NCI-H1092 (cell line): ENCODE results near the gene CYGB.

Experiments used
- DNase-seq: peaks from one replicate; lab custom pipeline; 2025; lab: John Stamatoyannopoulos, UW

Gene CYGB

GRCh38 chr17:76550712-76551615 lies 13.5 kb upstream of the CYGB start:
- no peak for DNase-seq

GRCh38 chr17:76549539-76549938 lies 12.0 kb upstream of the CYGB start:
- DNase-seq: no peak

GRCh38 chr17:76549215-76549518 lies 11.7 kb upstream of the CYGB start:
- DNase-seq: no peak

GRCh38 chr17:76548378-76549214 lies 11.1 kb upstream of the CYGB start:
- DNase-seq: no peak

GRCh38 chr17:76547642-76548202 lies 10.2 kb upstream of the CYGB start:
- no peak for DNase-seq

GRCh38 chr17:76547183-76547641 lies 9.7 kb upstream of the CYGB start:
- DNase-seq: peak; percentile 69

GRCh38 chr17:76546556-76547182 lies 9.2 kb upstream of the CYGB start:
- DNase-seq: no peak

- DNase-seq: no peak
Measured at GRCh38 chr17:76545918-76546555, 8.5 kb upstream of the CYGB start.

- no peak for DNase-seq
Measured at GRCh38 chr17:76544546-76545365, 7.2 kb upstream of the CYGB start.

GRCh38 chr17:76543826-76544545 lies 6.5 kb upstream of the CYGB start:
- DNase-seq: peak; percentile 15

GRCh38 chr17:76543482-76543825 lies 5.9 kb upstream of the CYGB start:
- no peak for DNase-seq

GRCh38 chr17:76542984-76543383 lies 5.5 kb upstream of the CYGB start:
- no peak for DNase-seq

- no peak for DNase-seq
Measured at GRCh38 chr17:76542566-76542971, 5.1 kb upstream of the CYGB start.

- no peak for DNase-seq
Measured at GRCh38 chr17:76541739-76542454, 4.4 kb upstream of the CYGB start.

- DNase-seq: peak; percentile 90
Measured at GRCh38 chr17:76540381-76541300, 3.1 kb upstream of the CYGB start.

- no peak for DNase-seq
Measured at GRCh38 chr17:76539631-76540271, 2.2 kb upstream of the CYGB start, which contains the start of gene PRCD. PRCD (plus strand) TSS chr17:76540044; CDS start chr17:76540142, 98 bp downstream.

GRCh38 chr17:76538941-76539570 lies 1.5 kb upstream of the CYGB start:
- no peak for DNase-seq
